HepG2 (cell line): ENCODE measurements around the gene MSMO1. TPM values are rescaled to one million over a fixed set of nuclear protein-coding genes. Genes with fewer than 3 reads are reported as not detected.

ENCODE experiments used
- BCL6 ChIP-seq: IDR thresholded peaks from 2 replicates; pipeline ENCODE4 v1.6.1; 2016; ENCODE audit warnings: missing genetic modification reagents, missing compliant biosample characterization
- ESRRA ChIP-seq: sonication (generic); formaldehyde crosslinking; IDR thresholded peaks from 2 replicates; pipeline ENCODE4 v1.5.1; 2020; ENCODE audit warnings: mild to moderate bottlenecking, low read depth, missing genetic modification reagents
- FOXA3 ChIP-seq: IDR thresholded peaks from 2 replicates; pipeline ENCODE4 v1.6.1; 2016; ENCODE audit warnings: missing genetic modification reagents, missing compliant biosample characterization
- GFI1 ChIP-seq: sonication (generic); formaldehyde crosslinking; IDR thresholded peaks from 2 replicates; pipeline ENCODE4 v1.5.0; 2020; ENCODE audit warnings: missing genetic modification reagents, mild to moderate bottlenecking, borderline replicate concordance
- KDM3A ChIP-seq: IDR thresholded peaks from 2 replicates; pipeline ENCODE4 v1.6.1; 2018; ENCODE audit warnings: low read depth, missing compliant biosample characterization
- MED8 ChIP-seq: sonication (generic); formaldehyde crosslinking; IDR thresholded peaks from 2 replicates; pipeline ENCODE4 v1.8.1; 2023; ENCODE audit warnings: mild to moderate bottlenecking, missing genetic modification reagents; ENCODE audit not compliant: insufficient replicate concordance
- MXD4 ChIP-seq: IDR thresholded peaks from 2 replicates; pipeline ENCODE4 v1.6.1; 2016; ENCODE audit warnings: mild to moderate bottlenecking, missing biosample characterization, missing genetic modification reagents
- NBN ChIP-seq: fragments of 450-650 bp; conservative IDR thresholded peaks from 2 replicates; pipeline ENCODE4 v1.6.1; 2017
- NCOA1 ChIP-seq: sonication (generic); formaldehyde crosslinking; IDR thresholded peaks from 2 replicates; pipeline ENCODE4 v1.9.0; 2021; ENCODE audit warnings: missing genetic modification reagents
- NCOR1 ChIP-seq: fragments of 200-600 bp; sonication (generic); IDR thresholded peaks from 2 replicates; pipeline ENCODE4 v1.7.0; 2017; ENCODE audit warnings: antibody characterized with exemption, low read length, borderline replicate concordance
- NR2C2 ChIP-seq: sonication (generic); formaldehyde crosslinking; IDR thresholded peaks from 2 replicates; pipeline ENCODE4 v1.4.0; 2020; ENCODE audit warnings: missing genetic modification reagents, mild to moderate bottlenecking, moderate library complexity, borderline replicate concordance
- STAG1 ChIP-seq: sonication (generic); formaldehyde crosslinking; IDR thresholded peaks from 2 replicates; pipeline ENCODE4 v1.4.0; 2020; ENCODE audit warnings: missing genetic modification reagents
- ZNF441 ChIP-seq: sonication (generic); formaldehyde crosslinking; IDR thresholded peaks from 2 replicates; pipeline ENCODE4 v1.7.0; 2021; ENCODE audit warnings: missing genetic modification reagents, borderline replicate concordance
- ZNF552 ChIP-seq: sonication (generic); formaldehyde crosslinking; IDR thresholded peaks from 2 replicates; pipeline ENCODE4 v1.9.0; 2022; ENCODE audit warnings: missing genetic modification reagents, mild to moderate bottlenecking, borderline replicate concordance
- ZNF841 ChIP-seq: sonication (generic); formaldehyde crosslinking; IDR thresholded peaks from 2 replicates; pipeline ENCODE4 v1.8.1; 2023; ENCODE audit warnings: missing genetic modification reagents, borderline replicate concordance
- polyA plus RNA-seq, 8 experiments: library from polyadenylated mRNA; depleted of rRNA in 3 of 8; stranded (reverse) in 7 of 8; unstranded in 1 of 8; fragments of >200 nt; fragmentation: Illumina TruSeq in 4 of 8; extraction: Trizol in 4 of 8; gene quantifications; 2 replicates each; pipeline versions ENCODE4 v1.2.1 to v1.2.3, GENCODE V29; 2011 to 2016; ENCODE audit warnings: low read depth in 4 of 8, missing spikeins in 1 of 8, mixed read lengths in 1 of 8; ENCODE audit not compliant: insufficient read depth in 1 of 8
- total RNA-seq, 5 experiments: library from RNA; depleted of rRNA; stranded (reverse); fragments of >200 nt; fragmentation: Illumina TruSeq; extraction: Trizol; gene quantifications; 2 replicates each; pipeline ENCODE4 v1.2.3, GENCODE V29; 2016; ENCODE audit warnings: low read depth in 1 of 5
- TF ChIP-seq, protein P1 (sequence below): sonication (generic); formaldehyde crosslinking; IDR thresholded peaks from 2 replicates; pipeline ENCODE4 v1.5.1; 2020; ENCODE audit warnings: missing genetic modification reagents, mild to moderate bottlenecking, borderline replicate concordance
- TF ChIP-seq, protein P2 (sequence below): sonication (generic); formaldehyde crosslinking; IDR thresholded peaks from 2 replicates; pipeline ENCODE4 v1.8.0; 2022; ENCODE audit warnings: mild to moderate bottlenecking, missing genetic modification reagents, moderate library complexity
- TF ChIP-seq, protein P3 (sequence below): sonication (generic); formaldehyde crosslinking; IDR thresholded peaks from 2 replicates; pipeline ENCODE4 v1.5.0; 2020; ENCODE audit warnings: missing genetic modification reagents
- TF ChIP-seq, protein P4 (sequence below): sonication (generic); formaldehyde crosslinking; IDR thresholded peaks from 2 replicates; pipeline ENCODE4 v1.4.0; 2020; ENCODE audit warnings: missing genetic modification reagents
- TF ChIP-seq, protein P5 (sequence below): fragments of 450-650 bp; IDR thresholded peaks from 2 replicates; pipeline ENCODE4 v1.6.1; 2016
- TF ChIP-seq, protein P6 (sequence below): sonication (generic); formaldehyde crosslinking; IDR thresholded peaks from 2 replicates; pipeline ENCODE4 v1.4.0; 2020; ENCODE audit warnings: missing genetic modification reagents, borderline replicate concordance

Gene MSMO1
- total and polyA plus RNA-seq, 2 of the 13 experiments (the other 11 are each of a cell fraction or from before 2014, with no cell fraction given), result 98.1 to 216 TPM

DNA sequence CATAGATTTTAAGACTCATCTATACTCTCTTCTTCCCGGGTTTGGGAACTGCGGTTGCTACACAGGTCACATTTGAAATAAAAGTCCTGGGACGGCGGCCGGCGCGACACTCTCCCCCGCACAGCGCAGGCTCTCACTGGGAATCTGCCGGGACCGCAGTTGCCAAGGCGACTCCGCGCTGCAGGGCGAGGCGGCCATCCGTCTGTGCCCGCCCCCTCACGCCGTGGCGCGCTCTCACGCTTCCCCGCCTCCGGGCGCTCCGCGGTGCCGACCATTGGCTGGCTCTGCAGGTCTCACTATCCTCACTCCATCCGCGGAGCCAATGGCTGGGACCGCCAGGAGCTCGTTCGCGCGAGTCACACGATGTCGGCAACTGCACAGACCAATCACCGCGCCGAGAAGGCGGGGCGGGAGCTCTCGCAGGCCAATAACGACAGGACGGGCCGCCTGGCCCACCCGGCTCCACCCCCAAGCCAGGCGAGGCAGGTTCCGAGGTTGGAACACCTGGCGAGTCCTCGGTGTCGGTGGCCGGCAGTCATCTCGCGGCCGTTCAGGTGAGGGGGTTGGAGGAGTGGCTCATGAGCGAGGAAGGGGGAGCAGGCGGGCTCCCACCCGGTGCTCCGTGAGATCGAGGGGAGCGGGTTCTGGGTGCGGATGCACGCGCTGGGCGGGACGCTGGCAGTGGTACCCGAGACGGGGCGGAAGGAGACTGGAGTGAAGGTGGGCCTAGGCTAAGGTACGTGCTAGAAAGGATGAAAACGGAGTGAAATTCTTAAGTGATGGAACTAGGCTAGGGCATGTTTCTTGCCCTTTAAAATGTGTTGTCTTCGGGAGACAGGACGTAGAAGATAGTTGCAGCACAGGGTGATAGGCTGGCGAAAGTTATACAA is at the start of gene MSMO1 (continued):
- TF ChIP-seq, protein P1, sequence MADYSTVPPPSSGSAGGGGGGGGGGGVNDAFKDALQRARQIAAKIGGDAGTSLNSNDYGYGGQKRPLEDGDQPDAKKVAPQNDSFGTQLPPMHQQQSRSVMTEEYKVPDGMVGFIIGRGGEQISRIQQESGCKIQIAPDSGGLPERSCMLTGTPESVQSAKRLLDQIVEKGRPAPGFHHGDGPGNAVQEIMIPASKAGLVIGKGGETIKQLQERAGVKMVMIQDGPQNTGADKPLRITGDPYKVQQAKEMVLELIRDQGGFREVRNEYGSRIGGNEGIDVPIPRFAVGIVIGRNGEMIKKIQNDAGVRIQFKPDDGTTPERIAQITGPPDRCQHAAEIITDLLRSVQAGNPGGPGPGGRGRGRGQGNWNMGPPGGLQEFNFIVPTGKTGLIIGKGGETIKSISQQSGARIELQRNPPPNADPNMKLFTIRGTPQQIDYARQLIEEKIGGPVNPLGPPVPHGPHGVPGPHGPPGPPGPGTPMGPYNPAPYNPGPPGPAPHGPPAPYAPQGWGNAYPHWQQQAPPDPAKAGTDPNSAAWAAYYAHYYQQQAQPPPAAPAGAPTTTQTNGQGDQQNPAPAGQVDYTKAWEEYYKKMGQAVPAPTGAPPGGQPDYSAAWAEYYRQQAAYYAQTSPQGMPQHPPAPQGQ, result no peak; the same call in 1 of the 2 replicates
- TF ChIP-seq ESRRA (CRISPR knock-in tag) (no peak), NR2C2 (CRISPR knock-in tag) (peak; percentile 39; the same call in 1 of the 2 replicates), ZNF441 (CRISPR knock-in tag) (no peak), ZNF841 (peak; percentile 59; the same call in 1 of the 2 replicates), KDM3A (CRISPR knock-in tag) (peak; percentile 75; the same call in 1 of the 2 replicates), GFI1 (CRISPR knock-in tag) (peak; percentile 70; the same call in 1 of the 2 replicates), NCOR1 (no peak; the same call in 1 of the 2 replicates), ZNF552 (CRISPR knock-in tag) (peak; percentile 34; the same call in 1 of the 2 replicates), NCOA1 (0 out of 2 replicates have a peak, but pooled peaks have one; percentile 69), MED8 (CRISPR knock-in tag) (peak; percentile 93), NBN (no peak), MXD4 (CRISPR knock-in tag) (peak; percentile 54; the same call in 1 of the 2 replicates), STAG1 (CRISPR knock-in tag) (no peak), FOXA3 (CRISPR knock-in tag) (no peak; the same call in none of the 2 replicates), BCL6 (CRISPR knock-in tag) (peak; percentile 30; the same call in 1 of the 2 replicates)
- TF ChIP-seq, protein P2, sequence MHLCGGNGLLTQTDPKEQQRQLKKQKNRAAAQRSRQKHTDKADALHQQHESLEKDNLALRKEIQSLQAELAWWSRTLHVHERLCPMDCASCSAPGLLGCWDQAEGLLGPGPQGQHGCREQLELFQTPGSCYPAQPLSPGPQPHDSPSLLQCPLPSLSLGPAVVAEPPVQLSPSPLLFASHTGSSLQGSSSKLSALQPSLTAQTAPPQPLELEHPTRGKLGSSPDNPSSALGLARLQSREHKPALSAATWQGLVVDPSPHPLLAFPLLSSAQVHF (CRISPR knock-in tag), result 0 out of 2 replicates have a peak, but pooled peaks have one; percentile 73
- TF ChIP-seq, protein P3, sequence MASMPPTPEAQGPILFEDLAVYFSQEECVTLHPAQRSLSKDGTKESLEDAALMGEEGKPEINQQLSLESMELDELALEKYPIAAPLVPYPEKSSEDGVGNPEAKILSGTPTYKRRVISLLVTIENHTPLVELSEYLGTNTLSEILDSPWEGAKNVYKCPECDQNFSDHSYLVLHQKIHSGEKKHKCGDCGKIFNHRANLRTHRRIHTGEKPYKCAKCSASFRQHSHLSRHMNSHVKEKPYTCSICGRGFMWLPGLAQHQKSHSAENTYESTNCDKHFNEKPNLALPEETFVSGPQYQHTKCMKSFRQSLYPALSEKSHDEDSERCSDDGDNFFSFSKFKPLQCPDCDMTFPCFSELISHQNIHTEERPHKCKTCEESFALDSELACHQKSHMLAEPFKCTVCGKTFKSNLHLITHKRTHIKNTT, result no peak
- TF ChIP-seq, protein P4, sequence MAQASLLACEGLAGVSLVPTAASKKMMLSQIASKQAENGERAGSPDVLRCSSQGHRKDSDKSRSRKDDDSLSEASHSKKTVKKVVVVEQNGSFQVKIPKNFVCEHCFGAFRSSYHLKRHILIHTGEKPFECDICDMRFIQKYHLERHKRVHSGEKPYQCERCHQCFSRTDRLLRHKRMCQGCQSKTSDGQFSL (CRISPR knock-in tag), result peak; percentile 62; the same call in 1 of the 2 replicates
- TF ChIP-seq, protein P5, sequence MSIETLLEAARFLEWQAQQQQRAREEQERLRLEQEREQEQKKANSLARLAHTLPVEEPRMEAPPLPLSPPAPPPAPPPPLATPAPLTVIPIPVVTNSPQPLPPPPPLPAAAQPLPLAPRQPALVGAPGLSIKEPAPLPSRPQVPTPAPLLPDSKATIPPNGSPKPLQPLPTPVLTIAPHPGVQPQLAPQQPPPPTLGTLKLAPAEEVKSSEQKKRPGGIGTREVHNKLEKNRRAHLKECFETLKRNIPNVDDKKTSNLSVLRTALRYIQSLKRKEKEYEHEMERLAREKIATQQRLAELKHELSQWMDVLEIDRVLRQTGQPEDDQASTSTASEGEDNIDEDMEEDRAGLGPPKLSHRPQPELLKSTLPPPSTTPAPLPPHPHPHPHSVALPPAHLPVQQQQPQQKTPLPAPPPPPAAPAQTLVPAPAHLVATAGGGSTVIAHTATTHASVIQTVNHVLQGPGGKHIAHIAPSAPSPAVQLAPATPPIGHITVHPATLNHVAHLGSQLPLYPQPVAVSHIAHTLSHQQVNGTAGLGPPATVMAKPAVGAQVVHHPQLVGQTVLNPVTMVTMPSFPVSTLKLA, result peak; percentile 71
- TF ChIP-seq, protein P6, sequence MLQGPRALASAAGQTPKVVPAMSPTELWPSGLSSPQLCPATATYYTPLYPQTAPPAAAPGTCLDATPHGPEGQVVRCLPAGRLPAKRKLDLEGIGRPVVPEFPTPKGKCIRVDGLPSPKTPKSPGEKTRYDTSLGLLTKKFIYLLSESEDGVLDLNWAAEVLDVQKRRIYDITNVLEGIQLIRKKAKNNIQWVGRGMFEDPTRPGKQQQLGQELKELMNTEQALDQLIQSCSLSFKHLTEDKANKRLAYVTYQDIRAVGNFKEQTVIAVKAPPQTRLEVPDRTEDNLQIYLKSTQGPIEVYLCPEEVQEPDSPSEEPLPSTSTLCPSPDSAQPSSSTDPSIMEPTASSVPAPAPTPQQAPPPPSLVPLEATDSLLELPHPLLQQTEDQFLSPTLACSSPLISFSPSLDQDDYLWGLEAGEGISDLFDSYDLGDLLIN (CRISPR knock-in tag), result 0 out of 2 replicates have a peak, but pooled peaks have one; percentile 19
